HUES48 (cell line): ENCODE data around the gene HS6ST2.

Experiments used
- H3K27ac ChIP-seq: one replicate; pipeline ENCODE4 v1.7.0; 2013; ENCODE audit warnings: low read depth, low read length, inconsistent platforms
- H3K27me3 ChIP-seq: 2 replicates; pipeline ENCODE4 v1.6.1; 2013; ENCODE audit warnings: mild to moderate bottlenecking, low read length; ENCODE audit not compliant: control insufficient read depth, insufficient read depth
- H3K36me3 ChIP-seq: 2 replicates; pipeline ENCODE4 v1.6.1; 2013; ENCODE audit warnings: low read length; ENCODE audit not compliant: control insufficient read depth, insufficient read depth
- H3K4me1 ChIP-seq: 2 replicates; pipeline ENCODE4 v1.6.1; 2013; ENCODE audit warnings: mild to moderate bottlenecking, low read length; ENCODE audit not compliant: control insufficient read depth, insufficient read depth
- H3K4me3 ChIP-seq: 2 replicates; pipeline ENCODE4 v1.5.1; 2013; ENCODE audit warnings: mild to moderate bottlenecking, low read depth, low read length
- H3K9ac ChIP-seq: 2 replicates; pipeline ENCODE4 v1.6.1; 2013; ENCODE audit warnings: mild to moderate bottlenecking, low read depth, low read length, moderate library complexity
- H3K9me3 ChIP-seq: 2 replicates; pipeline ENCODE4 v1.6.1; 2013; ENCODE audit warnings: low read length; ENCODE audit not compliant: control insufficient read depth, insufficient read depth

The HS6ST2 gene

GRCh38 chrX:132648895-132649294 is 309.5 kb downstream of the HS6ST2 start:
- H3K4me3 ChIP-seq = no peak overlapping the region
- H3K9ac ChIP-seq = no peak overlapping the region
- no peaks in the 10 kb centered on the region for H3K36me3 ChIP-seq
- H3K27me3 ChIP-seq = peaks cover 8% of the 10 kb centered on the region; the same call in 1 of the 2 replicates
- no peak overlapping the region for H3K27ac ChIP-seq
- H3K4me1 ChIP-seq = peaks cover 21% of the 10 kb centered on the region
- H3K9me3 ChIP-seq = no peaks in the 10 kb centered on the region

GRCh38 chrX:132639446-132639845 is 319.0 kb downstream of the HS6ST2 start:
- H3K27me3 ChIP-seq = peaks cover 26% of the 10 kb centered on the region
- no peak overlapping the region for H3K27ac ChIP-seq
- no peak overlapping the region for H3K9ac ChIP-seq
- no peaks in the 10 kb centered on the region; the same call in 1 of the 2 replicates for H3K4me1 ChIP-seq
- no peaks in the 10 kb centered on the region for H3K36me3 ChIP-seq
- H3K4me3 ChIP-seq = no peak overlapping the region
- no peaks in the 10 kb centered on the region for H3K9me3 ChIP-seq

- Histone ChIP-seq H3K4me3 (no peak overlapping the region), H3K27ac (no peak overlapping the region), H3K27me3 (peaks cover 29% of the 10 kb centered on the region), H3K9me3 (no peaks in the 10 kb centered on the region), H3K4me1 (no peaks in the 10 kb centered on the region; the same call in 1 of the 2 replicates), H3K36me3 (no peaks in the 10 kb centered on the region), H3K9ac (no peak overlapping the region)
These were observed 320.1 kb downstream of the HS6ST2 start for GRCh38 chrX:132638313-132638712.

- Histone ChIP-seq H3K9me3 (no peaks in the 10 kb centered on the region), H3K27ac (no peak overlapping the region)
These were observed 322.3 kb downstream of the HS6ST2 start for GRCh38 chrX:132636080-132636479.

GRCh38 chrX:132634521-132634920 is 323.9 kb downstream of the HS6ST2 start:
- H3K9ac ChIP-seq = no peak overlapping the region
- no peak overlapping the region for H3K27ac ChIP-seq
- no peaks in the 10 kb centered on the region for H3K4me1 ChIP-seq
- no peaks in the 10 kb centered on the region for H3K36me3 ChIP-seq
- H3K4me3 ChIP-seq = no peak overlapping the region
- no peaks in the 10 kb centered on the region for H3K9me3 ChIP-seq
- peaks cover 25% of the 10 kb centered on the region for H3K27me3 ChIP-seq

More at GRCh38 chrX:132636080-132636479, 322.3 kb downstream of the HS6ST2 start:
- H3K4me3 ChIP-seq = no peak overlapping the region
- H3K36me3 ChIP-seq = no peaks in the 10 kb centered on the region
- peaks cover 27% of the 10 kb centered on the region; the same call in 1 of the 2 replicates for H3K27me3 ChIP-seq
- H3K4me1 ChIP-seq = no peaks in the 10 kb centered on the region
- no peak overlapping the region for H3K9ac ChIP-seq

- Histone ChIP-seq H3K36me3 (no peaks in the 10 kb centered on the region), H3K4me1 (no peaks in the 10 kb centered on the region), H3K27me3 (peaks cover 15% of the 10 kb centered on the region), H3K27ac (no peak overlapping the region), H3K9ac (no peak overlapping the region), H3K4me3 (no peak overlapping the region), H3K9me3 (no peaks in the 10 kb centered on the region)
These were observed 326.7 kb downstream of the HS6ST2 start for GRCh38 chrX:132631579-132632232.

GRCh38 chrX:132624466-132624865 is 334.0 kb downstream of the HS6ST2 start:
- H3K36me3 ChIP-seq = no peaks in the 10 kb centered on the region
- H3K9ac ChIP-seq = no peak overlapping the region
- no peaks in the 10 kb centered on the region for H3K9me3 ChIP-seq
- H3K27me3 ChIP-seq = peaks cover 4% of the 10 kb centered on the region
- H3K4me3 ChIP-seq = no peak overlapping the region
- H3K27ac ChIP-seq = no peak overlapping the region
- no peaks in the 10 kb centered on the region for H3K4me1 ChIP-seq

GRCh38 chrX:132623942-132624341 is 334.5 kb downstream of the HS6ST2 start:
- no peaks in the 10 kb centered on the region for H3K4me1 ChIP-seq
- H3K27ac ChIP-seq = no peak overlapping the region
- no peak overlapping the region for H3K4me3 ChIP-seq
- H3K27me3 ChIP-seq = peaks cover 4% of the 10 kb centered on the region
- H3K9me3 ChIP-seq = no peaks in the 10 kb centered on the region
- H3K9ac ChIP-seq = no peak overlapping the region
- no peaks in the 10 kb centered on the region for H3K36me3 ChIP-seq

- Histone ChIP-seq H3K4me1 (no peaks in the 10 kb centered on the region), H3K9ac (no peak overlapping the region), H3K27me3 (peaks cover 4% of the 10 kb centered on the region), H3K36me3 (no peaks in the 10 kb centered on the region), H3K9me3 (no peaks in the 10 kb centered on the region), H3K4me3 (no peak overlapping the region), H3K27ac (no peak overlapping the region)
These were observed 335.1 kb downstream of the HS6ST2 start for GRCh38 chrX:132623300-132623699.

- H3K4me3 ChIP-seq = no peak overlapping the region
- no peak overlapping the region for H3K9ac ChIP-seq
- H3K4me1 ChIP-seq = no peaks in the 10 kb centered on the region
- H3K36me3 ChIP-seq = no peaks in the 10 kb centered on the region
- no peak overlapping the region for H3K27ac ChIP-seq
- H3K9me3 ChIP-seq = no peaks in the 10 kb centered on the region
- peaks cover 4% of the 10 kb centered on the region; the same call in 1 of the 2 replicates for H3K27me3 ChIP-seq
These were observed 336.3 kb downstream of the HS6ST2 start for GRCh38 chrX:132622130-132622529.

GRCh38 chrX:132618810-132619209 is 339.6 kb downstream of the HS6ST2 start:
- no peaks in the 10 kb centered on the region for H3K9me3 ChIP-seq
- no peak overlapping the region for H3K9ac ChIP-seq
- no peaks in the 10 kb centered on the region for H3K36me3 ChIP-seq
- no peak overlapping the region for H3K4me3 ChIP-seq
- H3K4me1 ChIP-seq = no peaks in the 10 kb centered on the region
- no peaks in the 10 kb centered on the region; the same call in 1 of the 2 replicates for H3K27me3 ChIP-seq
- no peak overlapping the region for H3K27ac ChIP-seq
